CD4-positive, CD25-positive, alpha-beta regulatory T cell (primary cell): Measurements from ENCODE around the gene FBRSL1. TPM values are rescaled to one million over a fixed set of nuclear protein-coding genes. Genes with fewer than 3 reads are reported as not detected.
"Not testable (repeated sequence)": the region's sequence is repeated elsewhere in the genome, so short reads cannot be mapped to it uniquely, and the experiment has no call there.

ENCODE experiments used
- ATAC-seq, 2 donors: fragments of 150-1000 bp; cut with Tn5 transposase; one replicate each; pipeline ENCODE4 v1.10.0; 2021; ENCODE audit warnings: low read depth in 2 of 2, moderate number of reproducible peaks in 2 of 2, moderate library complexity in 1 of 2
- DNase-seq, 3 donors: peaks; one replicate each; pipeline versions ENCODE4 v3.0.0 to v3.0.0-alpha.2; 2012 to 2022; ENCODE audit warnings: mixed read lengths in 1 of 3
- H3K27ac ChIP-seq: one replicate; pipeline ENCODE4 v1.7.0; 2013; ENCODE audit warnings: mild to moderate bottlenecking, low read length; ENCODE audit not compliant: insufficient read depth, poor library complexity, severe bottlenecking
- H3K27me3 ChIP-seq: one replicate; pipeline ENCODE4 v1.7.0; 2013; ENCODE audit warnings: low read length; ENCODE audit not compliant: control insufficient read depth, insufficient read depth
- H3K36me3 ChIP-seq: one replicate; pipeline ENCODE4 v1.7.0; 2013; ENCODE audit warnings: mild to moderate bottlenecking, low read length, moderate library complexity; ENCODE audit not compliant: control insufficient read depth, insufficient read depth
- H3K4me1 ChIP-seq: 2 replicates; pipeline ENCODE4 v1.7.0; 2013; ENCODE audit warnings: mild to moderate bottlenecking, low read length; ENCODE audit not compliant: insufficient read depth, control insufficient read depth, poor library complexity, severe bottlenecking
- H3K4me3 ChIP-seq: one replicate; pipeline ENCODE4 v1.7.0; 2013; ENCODE audit warnings: low read depth, mild to moderate bottlenecking, low read length, moderate library complexity
- H3K9me3 ChIP-seq, 2 experiments: 1 replicate in 1 of 2; 2 replicates in 1 of 2; pipeline ENCODE4 v1.7.0; 2013; ENCODE audit warnings: low read length in 2 of 2, mild to moderate bottlenecking in 1 of 2, moderate library complexity in 1 of 2; ENCODE audit not compliant: control insufficient read depth in 2 of 2
- H3K27ac Mint-ChIP-seq, 3 donors: one replicate each; pipeline ENCODE4 v1.8.0; 2020 to 2022; ENCODE audit warnings: mild to moderate bottlenecking in 3 of 3, mixed read lengths in 3 of 3, moderate library complexity in 2 of 3
- H3K27me3 Mint-ChIP-seq: one replicate; pipeline ENCODE4 v1.8.0; 2022; ENCODE audit warnings: mild to moderate bottlenecking, mixed read lengths
- H3K36me3 Mint-ChIP-seq: one replicate; pipeline ENCODE4 v1.8.0; 2020; ENCODE audit warnings: mixed read lengths
- H3K4me1 Mint-ChIP-seq, 4 donors: one replicate each; pipeline ENCODE4 v1.8.0; 2020 to 2022; ENCODE audit warnings: mixed read lengths in 4 of 4, mild to moderate bottlenecking in 1 of 4
- H3K4me3 Mint-ChIP-seq, 4 donors: one replicate each; pipeline ENCODE4 v1.8.0; 2020 to 2022; ENCODE audit warnings: mild to moderate bottlenecking in 4 of 4, mixed read lengths in 4 of 4, moderate library complexity in 3 of 4
- H3K9me3 Mint-ChIP-seq, 7 donors: one replicate each; pipeline ENCODE4 v1.8.0; 2020 to 2022; ENCODE audit warnings: mixed read lengths in 7 of 7, mild to moderate bottlenecking in 3 of 7, moderate library complexity in 2 of 7
- polyA plus RNA-seq, 4 donors: library from polyadenylated mRNA; unstranded; fragments of 300-500 nt; fragmentation: Illumina TruSeq; gene quantifications; one replicate each; pipeline ENCODE4 v1.2.3, GENCODE V29; 2021
- total RNA-seq: library from RNA; stranded (reverse); gene quantifications from one replicate; pipeline ENCODE4 v1.2.3, GENCODE V29; 2022

Gene FBRSL1
- total and polyA plus RNA-seq, 5 donors from 2014 or later = 0.16 to 94.6 (median 0.34) TPM

DNA sequence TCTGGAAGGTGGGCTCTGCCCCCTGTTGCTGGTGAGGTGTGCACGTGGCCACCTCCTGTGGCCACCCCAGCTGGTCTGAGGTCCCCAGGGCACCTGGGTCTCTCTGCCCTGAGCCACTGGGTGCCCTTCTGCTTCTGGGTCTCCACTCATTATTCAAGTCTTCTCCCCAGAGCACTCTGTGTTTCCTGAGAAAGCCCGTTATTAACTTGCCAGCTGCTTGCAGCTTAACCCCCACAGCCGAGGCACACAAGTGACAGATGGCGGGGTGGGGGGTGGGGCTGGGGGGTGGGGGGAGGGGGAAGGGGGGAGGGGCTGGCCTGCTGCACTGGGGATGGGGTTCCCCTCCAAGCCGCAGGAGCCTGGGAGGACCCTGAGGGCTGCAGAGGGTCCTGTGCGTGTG, 40.5 kb downstream of the FBRSL1 start:
- no peak overlapping the region for H3K4me3 Mint-ChIP-seq
- Histone ChIP-seq H3K27ac (no peak overlapping the region), H3K4me3 (no peak overlapping the region), H3K27me3 (no peaks in the 10 kb centered on the region), H3K9me3 (no peaks in the 10 kb centered on the region), H3K4me1 (no peaks in the 10 kb centered on the region), H3K36me3 (no peaks in the 10 kb centered on the region)
- no peak overlapping the region for H3K27ac Mint-ChIP-seq
- no peaks in the 10 kb centered on the region for H3K27me3 Mint-ChIP-seq
- peaks cover 5% of the 10 kb centered on the region for H3K36me3 Mint-ChIP-seq
- ATAC-seq (no peak), DNase-seq (no peak)
- H3K9me3 Mint-ChIP-seq = peaks cover 0 to 2% (median 0%) of the 10 kb centered on the region in 7 donors
- H3K4me1 Mint-ChIP-seq = peaks cover 0 to 8% (median 3%) of the 10 kb centered on the region in 4 donors

DNA sequence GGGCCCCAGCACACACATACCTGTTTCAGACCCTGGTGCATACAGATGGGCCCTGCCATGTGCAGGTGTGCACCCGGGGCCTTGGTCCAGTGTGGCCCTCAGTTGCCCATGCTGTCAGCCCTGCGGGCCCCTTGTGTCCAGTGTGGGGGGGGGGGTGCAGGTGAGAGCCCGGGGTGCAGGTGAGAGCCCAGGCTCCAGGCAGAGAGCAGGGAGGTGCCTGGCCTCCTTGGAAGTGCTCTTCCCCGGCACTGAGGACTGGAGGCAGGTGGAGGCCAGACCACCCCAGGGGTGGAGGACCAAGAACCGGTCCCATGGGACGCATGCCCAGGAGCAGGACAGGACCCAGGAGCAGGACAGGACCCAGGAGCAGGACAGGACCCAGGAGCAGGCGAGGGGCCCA, 40.9 kb downstream of the FBRSL1 start:
- Mint-ChIP-seq H3K4me3 (no peak overlapping the region), H3K27me3 (no peaks in the 10 kb centered on the region), H3K36me3 (peaks cover 5% of the 10 kb centered on the region), H3K4me1 (peaks cover 0 to 8% (median 3%) of the 10 kb centered on the region in 4 donors), H3K9me3 (peaks cover 0 to 2% (median 0%) of the 10 kb centered on the region in 7 donors), H3K27ac (no peak overlapping the region)
- Histone ChIP-seq H3K36me3 (no peaks in the 10 kb centered on the region), H3K27me3 (no peaks in the 10 kb centered on the region), H3K27ac (no peak overlapping the region), H3K9me3 (no peaks in the 10 kb centered on the region), H3K4me3 (no peak overlapping the region), H3K4me1 (no peaks in the 10 kb centered on the region)
- no peak for ATAC-seq
- DNase-seq = no peak

DNA sequence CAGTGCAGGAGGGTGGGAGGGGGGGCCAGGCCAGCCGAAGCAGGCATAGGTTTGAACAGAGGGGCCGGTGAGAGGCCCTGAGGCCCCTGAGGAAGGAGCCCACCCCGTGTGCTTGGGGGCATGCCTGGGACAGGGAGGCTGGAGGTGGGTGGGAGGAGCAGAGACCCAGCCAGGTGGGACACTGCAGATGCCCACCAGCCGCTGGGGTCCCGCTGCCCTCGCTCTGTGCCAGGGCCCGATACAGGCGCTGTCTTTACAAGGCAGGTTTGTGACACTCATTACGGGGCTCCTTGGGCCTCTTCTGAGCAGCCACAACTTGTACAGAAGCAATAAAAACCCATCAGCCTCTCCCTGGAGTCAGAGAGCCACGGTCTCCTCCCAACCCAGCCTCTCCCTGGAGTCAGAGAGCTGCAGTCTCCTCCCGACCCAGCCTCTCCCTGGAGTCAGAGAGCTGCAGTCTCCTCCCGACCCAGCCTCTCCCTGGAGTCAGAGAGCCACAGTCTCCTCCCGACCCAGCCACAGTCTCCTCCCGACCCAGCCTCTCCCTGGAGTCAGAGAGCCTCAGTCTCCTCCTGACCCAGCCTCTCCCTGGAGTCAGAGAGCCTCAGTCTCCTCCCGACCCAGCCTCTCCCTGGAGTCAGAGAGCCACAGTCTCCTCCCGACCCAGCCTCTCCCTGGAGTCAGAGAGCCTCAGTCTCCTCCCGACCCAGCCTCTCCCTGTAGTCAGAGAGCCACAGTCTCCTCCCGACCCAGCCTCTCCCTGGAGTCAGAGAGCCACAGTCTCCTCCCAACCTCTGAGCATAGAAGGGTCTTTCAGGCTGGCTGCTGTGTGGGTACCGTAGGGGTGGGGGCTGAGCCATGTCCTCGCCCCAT, 43.0 kb downstream of the FBRSL1 start:
- H3K27ac ChIP-seq, ATAC-seq, H3K4me3 ChIP-seq, H3K36me3 ChIP-seq, H3K4me1 ChIP-seq, H3K27me3 Mint-ChIP-seq, H3K9me3 Mint-ChIP-seq, H3K9me3 ChIP-seq, H3K4me3 Mint-ChIP-seq, H3K27me3 ChIP-seq, DNase-seq, H3K36me3 Mint-ChIP-seq: not testable (repeated sequence)
- Mint-ChIP-seq H3K27ac (peak overlapping the region in 1 of 3 donors; percentile 68), H3K4me1 (peaks cover 0 to 13% (median 5%) of the 10 kb centered on the region in 4 donors)

DNA sequence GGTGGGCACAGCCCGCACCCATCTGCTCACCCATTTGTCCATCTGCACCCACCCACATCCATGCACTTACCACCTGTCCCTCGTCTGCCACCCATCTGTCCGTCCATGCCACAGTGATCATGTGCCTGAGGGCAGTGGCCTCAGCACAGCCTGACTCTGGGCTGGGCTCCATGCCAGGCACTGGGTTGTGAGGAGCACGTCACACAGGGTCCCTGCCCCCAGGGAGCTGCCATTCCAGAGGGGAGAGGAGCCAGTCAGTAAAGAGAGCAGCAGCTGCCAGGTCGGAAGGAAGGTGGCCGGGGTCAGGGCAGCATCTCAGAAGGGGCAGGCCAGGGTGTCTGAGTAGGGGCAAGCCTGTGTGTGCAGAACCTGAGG, 43.6 kb downstream of the FBRSL1 start:
- no peaks in the 10 kb centered on the region for H3K27me3 ChIP-seq
- H3K27ac ChIP-seq = no peak overlapping the region
- H3K36me3 ChIP-seq = no peaks in the 10 kb centered on the region
- Mint-ChIP-seq H3K9me3 (peaks cover 0 to 9% (median 0%) of the 10 kb centered on the region in 7 donors), H3K4me3 (no peak overlapping the region), H3K27me3 (no peaks in the 10 kb centered on the region), H3K4me1 (peaks cover 0 to 13% (median 5%) of the 10 kb centered on the region in 4 donors), H3K27ac (peak overlapping the region in 1 of 3 donors; percentile 68), H3K36me3 (peaks cover 5% of the 10 kb centered on the region)
- no peaks in the 10 kb centered on the region for H3K9me3 ChIP-seq
- H3K4me1 ChIP-seq = no peaks in the 10 kb centered on the region
- no peak for DNase-seq
- ATAC-seq = no peak
- no peak overlapping the region for H3K4me3 ChIP-seq

DNA sequence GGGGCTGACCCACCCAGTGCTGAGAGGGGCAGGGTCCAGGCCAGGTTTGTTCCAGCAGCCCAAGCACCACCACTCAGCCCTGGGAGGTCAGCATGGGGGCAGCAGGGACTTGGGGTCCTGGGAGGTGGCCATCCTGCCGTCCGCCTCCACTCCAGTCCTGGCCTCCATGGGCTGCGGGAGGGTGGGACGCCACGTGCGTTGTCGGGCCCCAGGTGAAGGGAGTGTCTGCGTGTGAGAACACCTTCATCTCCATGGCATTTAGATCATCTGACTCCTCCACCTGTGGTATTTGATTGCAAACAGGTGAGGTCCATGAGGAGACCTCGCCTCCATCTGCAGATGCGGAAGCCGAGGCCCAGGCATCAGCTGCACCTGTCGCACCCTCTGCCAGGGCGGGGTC, 44.1 kb downstream of the FBRSL1 start:
- H3K36me3 Mint-ChIP-seq = peaks cover 5% of the 10 kb centered on the region
- H3K4me1 Mint-ChIP-seq = peaks cover 0 to 13% (median 5%) of the 10 kb centered on the region in 4 donors
- no peak overlapping the region for H3K4me3 ChIP-seq
- H3K36me3 ChIP-seq = no peaks in the 10 kb centered on the region
- no peaks in the 10 kb centered on the region for H3K27me3 ChIP-seq
- no peaks in the 10 kb centered on the region for H3K9me3 ChIP-seq
- H3K9me3 Mint-ChIP-seq = peaks cover 0 to 9% (median 0%) of the 10 kb centered on the region in 7 donors
- no peak overlapping the region for H3K4me3 Mint-ChIP-seq
- H3K27ac ChIP-seq = no peak overlapping the region
- no peaks in the 10 kb centered on the region for H3K27me3 Mint-ChIP-seq
- no peaks in the 10 kb centered on the region for H3K4me1 ChIP-seq
- no peak overlapping the region for H3K27ac Mint-ChIP-seq
- ATAC-seq (no peak), DNase-seq (no peak)

DNA sequence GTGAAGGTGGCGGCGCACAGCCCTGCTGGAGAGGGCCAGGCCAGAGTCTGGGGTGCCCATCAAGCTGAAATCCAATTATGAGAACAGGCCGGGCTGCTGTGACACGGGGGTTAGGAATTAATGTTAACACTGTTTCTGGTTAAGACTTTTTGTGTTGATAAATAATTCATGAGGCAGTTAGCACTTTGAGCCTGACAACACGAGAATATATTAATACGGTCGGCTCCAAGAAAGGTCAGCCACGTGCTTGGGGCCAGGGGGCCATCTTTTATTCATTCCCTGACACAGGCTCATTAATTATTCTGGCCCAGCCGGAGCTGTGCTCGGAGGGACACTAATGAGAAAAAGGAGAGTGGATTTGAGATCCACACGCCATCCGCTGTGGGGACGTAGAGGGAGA, 45.1 kb downstream of the FBRSL1 start:
- Mint-ChIP-seq H3K27ac (no peak overlapping the region), H3K4me1 (peaks cover 0 to 10% (median 3%) of the 10 kb centered on the region in 4 donors), H3K27me3 (no peaks in the 10 kb centered on the region), H3K4me3 (no peak overlapping the region), H3K9me3 (peaks cover 0 to 9% (median 0%) of the 10 kb centered on the region in 7 donors), H3K36me3 (peaks cover 5% of the 10 kb centered on the region)
- ATAC-seq = no peak
- Histone ChIP-seq H3K9me3 (no peaks in the 10 kb centered on the region), H3K27ac (no peak overlapping the region), H3K27me3 (no peaks in the 10 kb centered on the region), H3K4me1 (no peaks in the 10 kb centered on the region), H3K36me3 (no peaks in the 10 kb centered on the region), H3K4me3 (no peak overlapping the region)
- no peak for DNase-seq

DNA sequence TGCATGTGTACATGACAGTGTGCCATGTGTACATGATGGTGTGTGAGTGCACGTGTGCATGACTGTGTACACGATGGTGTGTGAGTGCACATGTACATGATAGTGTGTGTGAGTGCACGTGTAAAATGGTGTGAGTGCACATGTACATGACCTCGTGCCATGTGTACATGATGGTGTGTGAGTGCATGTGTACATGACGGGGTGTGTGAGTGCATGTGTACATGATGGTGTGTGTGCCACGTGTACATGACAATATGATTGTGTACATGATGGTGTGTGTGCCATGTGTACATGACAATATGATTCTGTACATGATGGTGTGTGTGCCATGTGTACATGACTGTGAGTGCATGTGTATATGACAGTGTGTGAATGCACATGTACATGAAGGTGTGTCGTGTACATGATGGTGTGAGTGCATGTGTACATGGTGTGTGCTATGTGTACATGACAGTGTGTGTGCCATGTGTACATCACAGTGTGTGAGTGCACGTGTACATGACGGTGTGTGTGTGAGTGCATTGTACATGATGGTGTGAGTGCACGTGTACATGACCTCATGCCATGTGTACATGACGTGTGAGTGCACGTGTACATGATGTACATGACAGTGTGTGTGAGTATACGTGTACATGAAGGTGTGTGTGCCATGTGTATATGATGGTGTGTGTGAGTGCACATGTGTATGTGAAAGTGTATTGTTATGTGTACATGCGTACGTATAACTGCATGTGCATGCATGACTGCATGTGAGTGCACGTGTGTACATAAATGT, 46.3 kb downstream of the FBRSL1 start:
- no peak for ATAC-seq
- peaks cover 0 to 10% (median 3%) of the 10 kb centered on the region in 4 donors for H3K4me1 Mint-ChIP-seq
- no peak overlapping the region for H3K27ac ChIP-seq
- H3K4me3 Mint-ChIP-seq = no peak overlapping the region
- peaks cover 0 to 9% (median 0%) of the 10 kb centered on the region in 7 donors for H3K9me3 Mint-ChIP-seq
- DNase-seq = no peak
- H3K36me3 Mint-ChIP-seq = peaks cover 5% of the 10 kb centered on the region
- no peaks in the 10 kb centered on the region for H3K27me3 ChIP-seq
- H3K4me1 ChIP-seq = no peaks in the 10 kb centered on the region
- no peak overlapping the region for H3K27ac Mint-ChIP-seq
- no peak overlapping the region for H3K4me3 ChIP-seq
- no peaks in the 10 kb centered on the region for H3K27me3 Mint-ChIP-seq
- no peaks in the 10 kb centered on the region for H3K9me3 ChIP-seq
- no peaks in the 10 kb centered on the region for H3K36me3 ChIP-seq
